Measurements from ENCODE around the gene NRAS.

Gene NRAS

GRCh38 chr1:114728553-114728952 is 12.0 kb upstream of the NRAS start:
- DNase-seq (ENCODE audit: low spot score): no peak

DNA sequence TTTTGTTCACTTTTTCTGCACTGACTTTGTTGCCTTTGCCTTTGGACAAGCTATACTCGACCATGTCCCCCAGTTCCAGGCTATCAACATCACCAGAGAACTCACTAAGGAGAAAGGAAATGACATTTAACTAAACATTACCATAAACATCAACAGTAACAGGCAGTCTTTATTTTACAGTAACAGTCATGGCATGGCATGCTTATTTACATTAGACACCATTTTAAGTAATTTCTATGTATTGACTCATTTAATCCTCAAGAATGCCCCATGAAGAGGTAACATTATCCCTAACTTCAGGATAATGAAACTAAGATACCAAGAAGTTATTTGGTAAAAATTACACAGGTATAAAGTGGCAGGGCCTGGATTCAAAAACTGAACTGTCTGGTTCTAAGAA is 8.7 kb upstream of the NRAS start:
- no peak for DNase-seq (ENCODE audit: low spot score)

DNA sequence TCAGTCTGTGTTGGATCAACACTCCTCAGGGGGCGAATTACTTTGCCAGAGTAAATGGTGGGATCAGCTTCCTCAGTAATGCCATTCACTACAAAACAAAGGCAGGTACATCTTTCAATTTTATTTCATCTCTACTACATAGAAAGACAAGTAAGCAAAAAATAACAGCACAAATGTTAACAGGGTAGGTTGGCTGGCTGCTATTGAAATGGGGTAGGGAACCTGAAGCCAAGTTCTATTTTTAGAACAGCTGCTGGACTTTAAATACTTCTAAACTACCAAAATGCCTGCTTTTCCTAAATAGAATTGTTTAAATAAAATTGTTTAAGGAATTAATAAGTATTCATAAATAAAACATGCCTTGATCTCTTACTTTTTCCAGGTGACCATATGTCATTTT is 7.3 kb upstream of the NRAS start:
- no peak for DNase-seq (ENCODE audit: low spot score)

DNA sequence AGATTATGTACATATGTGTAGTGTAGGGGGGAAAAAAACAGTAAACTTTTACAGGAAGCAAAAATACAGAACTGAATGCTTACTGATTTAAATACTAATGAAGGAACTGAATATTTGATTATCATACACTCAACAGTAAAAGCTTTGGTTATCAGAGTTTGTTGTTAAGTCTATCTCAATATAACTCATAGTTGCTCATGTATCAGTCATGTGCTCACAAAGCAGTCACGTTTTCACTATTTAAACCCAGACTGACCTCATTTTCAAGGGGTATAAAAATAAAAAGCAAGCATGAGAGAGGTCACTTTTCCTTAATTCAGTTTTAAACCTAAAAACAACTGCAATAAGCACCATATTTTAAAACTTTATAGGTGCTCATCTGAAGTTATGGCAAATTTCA is 6.9 kb upstream of the NRAS start:
- DNase-seq (ENCODE audit: low spot score): no peak

- no peak for DNase-seq (ENCODE audit: low spot score)
These were observed 3.9 kb upstream of the NRAS start for GRCh38 chr1:114720492-114720891.

DNA sequence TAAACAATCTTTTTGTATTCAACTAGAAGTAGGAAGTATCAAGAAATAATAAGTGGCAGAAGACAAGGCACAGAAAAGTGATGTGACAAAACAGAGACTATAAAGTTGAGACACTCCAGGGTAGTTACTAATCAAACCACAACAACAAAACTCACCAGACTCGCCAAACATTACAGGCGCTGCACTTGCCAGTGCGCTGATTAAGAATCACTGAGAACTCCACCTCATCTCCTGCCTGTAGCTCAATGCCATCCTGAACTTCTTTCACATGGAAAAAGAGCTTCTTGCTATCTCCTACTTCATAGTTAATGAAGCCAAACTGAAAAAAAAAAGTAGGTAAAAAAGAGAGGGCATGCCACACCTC is 2.8 kb upstream of the NRAS start:
- DNase-seq (ENCODE audit: low spot score): no peak

GRCh38 chr1:114718661-114719423 is 2.3 kb upstream of the NRAS start:
- DNase-seq (ENCODE audit: low spot score): no peak

DNA sequence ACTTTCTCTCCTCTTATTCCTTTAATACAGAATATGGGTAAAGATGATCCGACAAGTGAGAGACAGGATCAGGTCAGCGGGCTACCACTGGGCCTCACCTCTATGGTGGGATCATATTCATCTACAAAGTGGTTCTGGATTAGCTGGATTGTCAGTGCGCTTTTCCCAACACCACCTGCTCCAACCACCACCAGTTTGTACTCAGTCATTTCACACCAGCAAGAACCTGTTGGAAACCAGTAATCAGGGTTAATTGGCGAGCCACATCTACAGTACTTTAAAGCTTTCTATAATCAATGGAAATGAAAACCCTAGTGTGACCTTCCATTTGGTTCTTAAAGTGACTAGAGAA is 643 bp downstream of the NRAS start:
- DNase-seq (ENCODE audit: low spot score): no peak

DNA sequence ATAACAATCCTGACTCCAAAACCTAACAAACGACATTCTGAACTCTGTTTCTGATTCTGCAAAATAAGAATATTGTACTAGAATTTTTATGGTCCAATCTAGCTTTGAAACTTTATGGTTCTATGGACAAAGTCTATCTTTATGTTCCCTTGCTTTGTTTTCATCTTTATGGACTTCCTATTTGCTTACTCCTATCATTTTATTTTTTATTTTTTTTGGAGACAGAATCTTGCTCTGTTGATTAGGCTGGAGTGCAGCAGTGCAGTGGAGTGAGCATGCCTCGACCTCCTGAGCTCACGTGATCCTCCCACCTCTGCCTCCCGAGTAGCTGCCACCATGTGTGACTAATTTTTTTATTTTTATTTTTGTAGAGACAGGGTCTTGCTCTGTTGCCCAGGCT is 3.6 kb downstream of the NRAS start:
- DNase-seq (ENCODE audit: low spot score): no peak

GRCh38 chr1:114710360-114710759 is 6.2 kb downstream of the NRAS start:
- DNase-seq (ENCODE audit: low spot score): no peak

GRCh38 chr1:114707604-114708003 is 9.0 kb downstream of the NRAS start:
- no peak for DNase-seq (ENCODE audit: low spot score)

DNA sequence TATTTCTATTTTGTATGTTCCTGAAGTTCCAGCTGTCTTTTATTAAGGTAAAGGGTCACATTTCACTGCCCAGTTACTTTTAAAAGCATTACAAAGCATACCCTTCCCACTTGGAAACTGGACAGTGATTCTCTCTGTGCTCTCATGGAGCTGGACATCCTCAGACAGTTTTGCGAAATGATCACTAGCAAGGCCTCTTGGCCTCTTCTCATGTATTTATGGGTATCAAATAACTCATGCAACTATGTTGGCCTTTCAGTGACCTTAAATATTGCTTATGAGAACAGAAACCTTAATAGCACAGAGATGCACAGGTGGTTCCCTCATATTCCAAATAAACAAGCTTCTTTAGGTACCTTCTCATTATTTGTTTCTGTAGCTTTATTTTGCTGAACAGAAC is 13.3 kb downstream of the NRAS start:
- no peak for DNase-seq (ENCODE audit: low spot score)

DNA sequence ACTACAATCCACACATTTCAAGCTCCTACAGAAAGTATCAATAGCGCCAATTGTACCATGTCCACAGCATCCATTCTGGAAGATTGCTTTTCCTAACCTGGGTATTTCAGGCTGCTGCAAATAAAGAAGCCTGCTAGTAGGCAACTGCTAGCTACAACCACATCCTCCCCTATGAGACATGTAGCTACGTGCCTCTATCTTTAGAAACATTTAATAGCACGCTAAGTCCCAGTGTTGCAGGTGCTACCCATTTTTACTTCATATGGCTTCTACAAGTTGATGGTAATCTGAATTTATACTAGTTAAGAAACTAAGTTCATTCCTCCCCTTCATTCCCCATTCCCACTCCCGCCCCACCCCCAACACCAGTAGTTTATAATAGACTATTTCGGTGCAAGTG is 13.8 kb downstream of the NRAS start:
- DNase-seq (ENCODE audit: low spot score): no peak

GRCh38 chr1:114701931-114702330 is 14.6 kb downstream of the NRAS start:
- no peak for DNase-seq (ENCODE audit: low spot score)

GRCh38 chr1:114700036-114700600 is 16.5 kb downstream of the NRAS start:
- peak; percentile 40 for DNase-seq (ENCODE audit: low spot score)

DNA sequence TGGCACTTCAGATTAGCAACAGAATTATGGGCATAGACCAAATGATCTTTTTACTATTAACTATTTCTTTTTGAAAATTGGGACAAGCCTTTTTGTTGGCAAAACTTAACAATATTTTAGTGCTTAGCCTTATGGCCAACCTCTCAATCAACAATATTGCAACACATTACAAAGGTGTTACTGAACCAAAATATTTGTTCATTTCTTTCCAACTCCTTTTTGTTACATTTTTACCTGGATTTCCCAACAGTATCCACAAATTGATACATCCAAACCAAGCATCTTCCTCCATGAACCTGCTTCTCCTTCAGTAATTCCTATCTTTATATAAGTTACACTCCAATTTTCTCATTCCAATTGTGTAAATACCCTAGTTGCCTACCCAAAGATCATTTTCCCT is 19.8 kb downstream of the NRAS start:
- no peak for DNase-seq (ENCODE audit: low spot score)

DNA sequence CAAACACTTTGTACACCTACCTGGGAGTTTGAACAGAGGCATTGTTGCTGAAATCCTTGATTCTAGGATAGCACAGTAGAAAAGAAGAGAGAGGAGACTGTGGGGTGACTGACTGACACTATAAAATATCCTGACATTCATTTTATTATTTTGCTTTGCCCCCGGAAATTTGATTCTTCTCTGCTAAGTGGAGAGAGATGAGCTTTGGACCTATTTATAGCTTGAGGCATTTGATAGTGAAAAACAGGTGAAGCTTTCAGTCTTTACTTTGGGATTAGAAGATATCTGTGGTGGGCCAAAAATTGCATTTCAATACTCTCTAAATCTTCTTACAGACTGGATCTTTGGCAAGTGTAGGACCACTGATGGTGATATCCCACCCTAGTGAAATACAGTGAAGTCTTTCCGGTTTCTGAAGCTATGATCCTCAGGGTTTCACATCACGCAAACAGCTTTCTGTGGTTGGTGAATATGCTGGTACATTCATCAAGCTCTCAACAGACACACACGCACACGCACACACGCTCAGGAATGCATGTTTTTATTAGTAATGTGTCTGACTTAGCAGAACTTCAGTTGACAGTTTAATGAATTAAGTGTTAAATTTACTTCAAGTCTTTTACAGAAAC is 21.0 kb downstream of the NRAS start, which contains the start of gene AMPD1:
Gene AMPD1 (minus strand): TSS at position 117 of the 629 bp plus-strand sequence. CDS start 75 bp downstream, at position 42.
- DNase-seq (ENCODE audit: low spot score): peak; percentile 21

DNA sequence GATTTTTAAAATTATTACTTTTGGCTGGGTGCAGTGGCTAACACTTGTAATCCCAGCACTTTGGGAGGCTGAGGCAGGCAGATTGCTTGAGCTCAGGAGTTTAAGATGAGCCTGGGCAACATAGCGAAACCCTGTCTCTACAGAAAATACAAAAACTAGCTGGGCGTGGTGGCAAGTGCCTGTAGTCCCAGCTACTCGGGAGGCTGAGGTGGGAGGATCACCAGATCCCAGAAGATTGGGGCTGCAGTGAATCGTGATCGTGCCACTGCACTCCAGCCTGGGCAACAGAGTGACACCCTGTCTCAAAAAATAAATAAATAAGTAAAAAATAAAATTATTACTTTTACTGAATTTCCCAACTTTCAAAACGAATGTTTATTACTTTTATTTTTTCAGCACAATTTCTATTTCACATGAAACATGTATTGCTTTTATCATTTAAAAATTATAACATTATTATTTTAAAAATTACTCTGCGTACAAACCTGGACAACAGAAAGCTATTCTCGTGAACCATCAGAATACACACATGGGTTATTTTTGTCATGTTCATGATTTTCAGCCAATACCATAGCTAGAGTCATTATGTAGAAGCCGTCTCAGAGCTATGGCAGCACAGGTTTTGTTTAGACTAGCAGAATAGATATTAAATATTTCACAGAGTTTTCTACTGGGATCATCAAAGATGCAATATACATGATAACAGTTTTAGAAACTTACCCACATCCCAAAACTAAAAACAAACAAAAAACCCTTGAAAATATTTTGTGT is 21.8 kb downstream of the NRAS start:
- no peak for DNase-seq (ENCODE audit: low spot score)

GRCh38 chr1:114692947-114693346 is 23.6 kb downstream of the NRAS start:
- no peak for DNase-seq (ENCODE audit: low spot score)

- DNase-seq (ENCODE audit: low spot score): no peak
These were observed 25.5 kb downstream of the NRAS start for GRCh38 chr1:114691061-114691460.

DNA sequence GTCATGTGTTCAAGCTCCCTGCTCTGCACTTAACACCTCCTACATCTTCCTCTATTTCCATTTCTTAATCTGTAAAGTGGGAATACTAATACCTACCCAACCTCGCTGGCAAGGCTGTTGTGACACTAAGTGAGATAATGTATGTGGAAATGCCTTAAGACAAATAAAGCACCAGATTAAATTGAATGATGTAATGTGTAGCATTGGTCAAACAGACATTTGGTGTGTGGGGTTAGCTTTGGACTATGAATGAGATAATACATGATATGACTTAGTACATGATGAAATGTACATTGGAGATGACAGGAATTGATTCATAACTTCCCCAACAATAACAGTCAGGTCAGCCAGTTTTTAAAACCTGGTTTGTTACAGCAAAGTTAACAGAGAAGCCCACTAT is 26.4 kb downstream of the NRAS start:
- DNase-seq (ENCODE audit: low spot score): no peak

DNA sequence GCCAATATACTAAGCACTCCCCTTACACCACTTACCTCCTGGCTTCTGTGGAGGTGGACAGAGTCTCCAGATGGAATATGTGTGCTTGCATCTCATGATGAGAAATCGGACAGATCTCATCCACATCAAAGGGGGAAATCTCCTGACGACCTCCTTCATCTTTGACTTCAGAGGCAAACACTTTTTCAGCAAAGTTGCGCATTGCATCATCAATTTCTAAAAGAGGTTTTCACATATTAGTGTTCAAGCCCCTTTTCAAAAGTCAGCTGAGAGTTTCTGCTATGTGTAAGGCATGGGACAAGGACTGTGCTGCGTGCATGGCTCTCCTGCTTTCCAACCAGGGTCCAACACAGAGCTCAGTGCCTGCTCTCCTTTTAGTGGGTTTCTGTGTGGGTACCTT is 28.0 kb downstream of the NRAS start:
- no peak for DNase-seq (ENCODE audit: low spot score)

DNA sequence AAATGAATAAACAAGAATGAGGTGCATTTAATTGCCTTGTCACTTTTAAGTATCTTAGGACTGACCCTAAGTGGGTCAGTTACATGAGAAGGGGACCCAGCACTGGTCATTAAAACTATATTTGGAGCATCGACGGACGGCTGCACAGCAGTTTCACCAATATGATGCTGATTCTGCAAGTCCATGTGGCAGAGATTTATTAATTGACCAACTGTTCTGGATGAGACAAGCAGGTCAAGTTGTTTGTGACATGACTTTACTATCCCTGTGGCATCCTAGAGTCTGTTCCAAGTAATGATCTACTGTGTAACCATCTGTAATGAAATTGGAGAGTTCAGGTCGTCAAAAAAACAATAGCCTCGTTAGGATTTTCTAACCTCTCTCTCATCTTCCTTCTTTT is 30.7 kb downstream of the NRAS start:
- DNase-seq (ENCODE audit: low spot score): no peak

Data from AG08395 (cell line).